Gastroesophageal sphincter (tissue), 4 donors: Measurements from ENCODE around the gene ZNF273. TPM values are rescaled to one million over a fixed set of nuclear protein-coding genes. Genes with fewer than 3 reads are reported as not detected.

ENCODE experiments used
- ATAC-seq: fragments of 150-250 bp; one replicate; pipeline ENCODE4 v1.9.1; 2016; ENCODE audit warnings: mild to moderate bottlenecking, moderate library complexity
- H3K27ac ChIP-seq, 4 donors: fragments of 200-600 bp; sonication (generic) in 3 of 4; 1 replicate in 3 of 4; 2 replicates in 1 of 4; pipeline ENCODE4 v1.5.1; 2016 to 2019
- H3K27me3 ChIP-seq: fragments of 200-600 bp; sonication (generic); one replicate; pipeline ENCODE4 v1.5.1; 2019
- H3K36me3 ChIP-seq, 2 donors: fragments of 200-600 bp; sonication (generic); one replicate each; pipeline ENCODE4 v1.5.1; 2019; ENCODE audit warnings: control low read depth in 1 of 2
- H3K4me1 ChIP-seq, 3 donors: fragments of 200-600 bp; sonication (generic); 1 replicate in 2 of 3; 2 replicates in 1 of 3; pipeline ENCODE4 v1.5.1; 2016 to 2019; ENCODE audit warnings: control low read depth in 2 of 3
- H3K4me3 ChIP-seq, 2 donors: fragments of 200-600 bp; sonication (generic); one replicate each; pipeline ENCODE4 v1.5.1; 2019; ENCODE audit warnings: mild to moderate bottlenecking in 1 of 2, moderate library complexity in 1 of 2
- H3K9me3 ChIP-seq, 3 donors: fragments of 200-600 bp; sonication (generic); one replicate each; pipeline ENCODE4 v1.5.1; 2017 to 2019; ENCODE audit warnings: control low read depth in 2 of 3
- CTCF ChIP-seq, 4 experiments: fragments of 200-600 bp in 2 of 4; fragments of 450-650 bp in 2 of 4; sonication (generic) in 1 of 4; IDR thresholded peaks; one replicate each; pipeline ENCODE4 v1.5.1; 2017 to 2019; ENCODE audit warnings: antibody characterized with exemption in 4 of 4, mild to moderate bottlenecking in 2 of 4, moderate library complexity in 2 of 4
- EP300 ChIP-seq: sonication (generic); formaldehyde crosslinking; IDR thresholded peaks from one replicate; pipeline ENCODE4 v1.6.1; 2017; ENCODE audit warnings: antibody characterized with exemption, mild to moderate bottlenecking
- POLR2A ChIP-seq, 2 donors: fragments of 450-650 bp; IDR thresholded peaks; one replicate each; pipeline ENCODE4 v1.6.1; 2017; ENCODE audit warnings: antibody characterized with exemption in 2 of 2, mild to moderate bottlenecking in 2 of 2, moderate library complexity in 1 of 2
- POLR2AphosphoS5 ChIP-seq: sonication (generic); formaldehyde crosslinking; IDR thresholded peaks from one replicate; pipeline ENCODE4 v1.6.1; 2017; ENCODE audit warnings: antibody characterized with exemption
- WGBS, 2 donors: methylation state at CpG; one replicate each; pipeline ENCODE4 v1.1.5; 2018; ENCODE audit warnings: low coverage in 1 of 2; 5-methylcytosine and 5-hydroxymethylcytosine counted together
- total RNA-seq, 4 donors: library from RNA; depleted of rRNA; stranded (reverse); fragments of >200 nt; gene quantifications; one replicate each; pipeline ENCODE4 v1.1.0, GENCODE V29; 2016

Gene ZNF273
- total RNA-seq, 4 donors from 2014 or later = 3.0 to 7.8 (median 4.1) TPM

DNA sequence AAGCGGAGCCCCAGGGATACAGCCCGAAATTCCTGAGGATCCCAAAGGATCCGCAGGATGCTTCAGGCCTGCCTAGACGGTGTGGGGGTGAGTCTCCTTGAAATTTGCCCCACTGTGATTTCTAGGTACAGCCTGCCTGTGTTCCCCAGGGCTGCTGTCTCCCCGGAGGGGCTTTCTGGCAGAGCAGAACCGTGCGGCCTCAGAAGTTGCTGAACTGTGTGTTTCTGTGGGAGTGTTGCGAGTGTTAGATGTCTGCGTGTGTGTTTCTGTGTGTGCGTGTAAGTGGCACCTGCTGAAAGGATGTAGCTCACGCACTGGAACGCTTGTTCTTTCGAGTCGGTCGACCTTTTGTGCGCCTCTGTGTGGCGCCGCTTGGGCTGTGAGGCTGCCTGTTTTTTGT, 27.8 kb upstream of the ZNF273 start:
- peaks cover 12% of the 10 kb centered on the region for H3K27me3 ChIP-seq
- no peak overlapping the region for H3K27ac ChIP-seq
- no peak for TF ChIP-seq EP300
- TF ChIP-seq POLR2AphosphoS5 = no peak
- no peak for TF ChIP-seq CTCF (IDR thresholded peaks at IDR 0.05)
- no peak for TF ChIP-seq POLR2A (IDR thresholded peaks at IDR 0.05)
- H3K4me1 ChIP-seq = peaks cover 0 to 11% (median 0%) of the 10 kb centered on the region in 3 donors
- H3K4me3 ChIP-seq = no peak overlapping the region
- H3K9me3 ChIP-seq = no peaks in the 10 kb centered on the region
- no peak for ATAC-seq
- 87 to 100% methylated on average over 1 to 3 of the region's 18 CpGs for WGBS, 2 donors
- no peaks in the 10 kb centered on the region for H3K36me3 ChIP-seq

GRCh38 chr7:64875658-64876406, 27.2 kb upstream of the ZNF273 start:
- Histone ChIP-seq H3K27me3 (peaks cover 12% of the 10 kb centered on the region), H3K4me1 (peaks cover 0 to 11% (median 0%) of the 10 kb centered on the region in 3 donors), H3K27ac (no peak overlapping the region), H3K4me3 (no peak overlapping the region), H3K36me3 (no peaks in the 10 kb centered on the region), H3K9me3 (no peaks in the 10 kb centered on the region)
- 88 to 94% methylated on average over 5 to 18 of the region's 23 CpGs for WGBS, 2 donors
- no peak for ATAC-seq
- TF ChIP-seq POLR2A (IDR thresholded peaks at IDR 0.05) (no peak), CTCF (IDR thresholded peaks at IDR 0.05) (no peak), EP300 (no peak), POLR2AphosphoS5 (no peak)

GRCh38 chr7:64876792-64877713, 26.0 kb upstream of the ZNF273 start:
- H3K4me3 ChIP-seq = peak overlapping the region; percentile 13 to 46
- 7 to 77% methylated on average over 3 to 5 of the region's 39 CpGs for WGBS, 2 donors

More at GRCh38 chr7:64876792-64877713, 26.0 kb upstream of the ZNF273 start:
- Histone ChIP-seq H3K27ac (no peak overlapping the region), H3K36me3 (no peaks in the 10 kb centered on the region), H3K4me1 (peaks cover 0 to 20% (median 0%) of the 10 kb centered on the region in 3 donors), H3K27me3 (peaks cover 12% of the 10 kb centered on the region), H3K9me3 (no peaks in the 10 kb centered on the region)
- peak; percentile 56 for ATAC-seq
- TF ChIP-seq POLR2AphosphoS5 (no peak), CTCF (IDR thresholded peaks at IDR 0.05) (no peak), EP300 (no peak), POLR2A (IDR thresholded peaks at IDR 0.05) (no peak)
